ENCODE measurements around the gene NEMP1.

DNA sequence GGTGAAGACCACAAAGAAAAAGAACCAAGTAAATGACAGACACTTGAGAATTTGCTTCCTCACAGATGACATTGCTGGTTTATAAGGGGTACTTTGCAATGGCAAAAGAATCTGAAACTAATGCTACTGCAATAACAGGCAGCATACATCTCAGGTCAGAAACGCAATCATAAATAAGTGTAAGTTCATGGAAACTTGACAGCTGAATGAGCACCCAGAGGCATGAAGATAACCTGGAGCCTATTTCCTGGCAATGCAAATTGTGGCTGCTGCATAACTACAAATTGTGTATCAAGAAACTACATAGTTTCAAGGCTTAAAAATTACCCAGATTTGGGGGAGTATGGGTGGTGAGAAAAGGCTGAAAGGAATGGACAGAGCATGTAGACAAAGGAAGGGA is 20.1 kb downstream of the NEMP1 start:
- TF ChIP-seq CTCF (IDR thresholded peaks at IDR 0.05 in 4 of 5, conservative IDR thresholded peaks at IDR 0.05 in 1 of 5) (no peak), POLR2A (IDR thresholded peaks at IDR 0.05) (no peak)

Data from gastrocnemius medialis (tissue), 4 donors.